IPS-NIHi7 (cell line): Measurements from ENCODE around the gene SNAI3.

Experiments
- DNase-seq: peaks from one replicate; pipeline ENCODE4 v3.0.0; 2012; ENCODE audit warnings: mixed read lengths; ENCODE audit errors: extremely low spot score

The SNAI3 gene

GRCh38 chr16:88705801-88706228 lies 19.5 kb upstream of the SNAI3 start:
- DNase-seq, result peak; percentile 54

- no peak for DNase-seq
Observed at GRCh38 chr16:88705076-88705684, 18.9 kb upstream of the SNAI3 start.

- DNase-seq, result no peak
Observed at GRCh38 chr16:88703486-88704309, 17.4 kb upstream of the SNAI3 start.

DNA sequence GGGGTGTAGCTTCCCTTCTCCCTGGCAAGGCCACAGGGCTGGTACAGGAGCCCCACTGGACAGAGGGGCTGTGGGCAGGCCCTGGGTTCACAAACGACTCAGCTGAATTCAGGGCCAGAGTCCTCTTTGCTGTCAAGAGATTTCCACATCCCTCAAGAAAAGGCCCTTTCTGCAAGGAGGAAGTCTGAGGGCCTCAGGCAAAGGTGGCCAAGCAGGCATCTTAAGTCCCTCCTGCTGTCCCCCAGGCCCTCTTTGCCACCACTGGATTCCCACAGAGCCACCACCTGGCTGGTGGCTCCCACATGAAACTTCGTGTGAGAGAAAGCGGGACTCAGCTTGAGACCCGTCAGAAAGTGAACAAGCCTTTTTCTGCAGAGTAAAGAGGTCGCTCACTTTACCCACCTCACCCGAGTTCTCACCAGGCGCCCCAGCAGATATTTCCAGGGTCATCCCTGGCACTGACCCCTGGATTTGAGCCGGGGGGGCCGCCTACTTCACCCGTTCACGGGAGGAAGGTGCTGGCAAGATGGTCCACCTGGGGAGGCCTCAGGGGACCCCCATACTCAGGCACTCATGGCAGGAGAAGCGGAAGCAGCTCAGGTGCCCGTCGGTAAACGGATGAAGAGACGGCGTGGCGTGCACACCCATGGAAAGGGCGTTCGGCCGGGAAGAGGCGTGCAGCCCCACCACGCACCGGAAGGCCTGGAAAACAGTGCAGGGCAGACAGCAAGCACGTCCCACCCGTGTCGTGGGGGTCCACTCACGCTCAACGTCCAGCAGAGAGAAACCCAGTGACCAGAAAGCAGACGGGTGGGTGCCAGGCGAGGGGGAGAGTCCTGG lies 16.3 kb upstream of the SNAI3 start:
- DNase-seq, result no peak

DNA sequence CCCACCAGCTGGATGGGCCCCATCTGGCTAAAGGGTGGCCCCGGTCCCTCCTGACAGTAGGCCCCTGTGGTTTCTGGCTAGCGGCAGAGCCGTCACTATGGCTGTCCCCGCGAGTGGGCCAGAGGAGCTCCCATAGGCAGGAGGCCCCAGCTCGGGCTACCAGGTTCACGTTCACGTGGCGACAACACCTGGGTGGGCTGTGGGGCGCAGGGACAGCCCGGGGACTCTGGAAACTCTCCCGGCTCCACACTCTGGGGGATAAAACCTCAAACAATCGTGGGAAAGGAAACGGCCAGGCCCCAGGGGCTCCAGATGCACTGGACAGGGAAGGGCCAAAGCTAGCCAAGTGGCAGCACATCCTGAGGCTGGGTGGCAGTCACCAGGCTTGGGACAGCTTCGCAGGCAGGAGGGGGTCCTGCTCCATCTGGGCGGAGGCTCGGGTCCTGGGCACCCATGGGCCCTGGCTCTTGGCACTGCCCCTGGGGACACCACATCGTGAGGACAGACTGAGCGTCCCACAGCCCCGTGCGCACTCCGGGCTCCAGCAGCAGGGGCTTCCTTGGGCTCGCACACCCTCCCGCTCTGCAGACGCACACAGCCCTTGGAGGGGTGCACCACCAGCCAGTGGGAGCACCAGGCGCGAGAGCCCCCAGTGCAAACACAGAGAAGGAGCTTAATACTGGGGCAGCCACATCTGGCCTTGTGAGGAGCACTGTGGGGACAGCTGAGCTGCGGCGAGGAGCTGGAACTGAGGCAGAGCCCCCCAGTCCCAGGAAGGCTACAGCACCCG lies 15.5 kb upstream of the SNAI3 start:
- no peak for DNase-seq

DNA sequence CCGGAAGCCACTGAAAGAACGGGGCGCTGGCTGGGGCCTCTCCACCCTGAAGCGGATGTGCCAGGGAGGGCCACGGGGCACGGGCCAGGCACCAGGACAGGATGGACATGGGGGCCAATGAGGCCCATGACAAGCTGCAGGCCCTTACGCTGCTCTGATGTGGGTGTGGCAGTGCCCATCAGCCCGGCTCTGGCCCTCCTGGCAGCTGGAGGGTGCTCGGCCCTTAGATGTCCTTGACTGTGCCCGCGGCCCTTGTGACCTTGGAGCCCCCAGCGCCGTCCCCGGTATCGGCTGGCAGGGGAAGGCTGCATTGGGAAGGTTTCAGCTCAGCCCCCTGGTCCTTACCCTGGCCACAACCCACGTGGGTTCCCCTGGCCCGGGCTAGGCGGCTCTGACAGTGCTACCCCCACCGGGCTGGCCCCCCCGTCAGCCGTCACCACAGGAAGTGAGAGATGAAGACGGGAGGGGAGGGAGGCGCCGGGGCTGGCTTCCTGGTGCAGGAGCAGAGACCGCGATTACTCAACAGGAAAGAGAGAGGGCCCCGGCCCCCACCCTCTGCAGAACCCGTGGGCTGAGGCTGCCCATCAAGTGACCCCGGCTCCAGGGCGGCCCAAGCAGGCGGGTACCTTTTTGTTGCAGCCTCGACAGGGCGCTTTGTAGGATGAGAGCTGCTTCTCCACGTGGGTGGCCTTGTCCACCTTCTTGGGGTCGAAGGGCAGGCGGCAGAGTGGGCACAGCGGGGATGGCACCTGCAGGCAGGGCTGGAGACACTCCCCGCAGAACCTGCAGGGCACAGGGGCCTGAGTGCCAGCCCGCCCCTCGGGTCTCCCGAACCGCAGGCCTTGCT lies 14.6 kb upstream of the SNAI3 start:
- DNase-seq, result no peak

GRCh38 chr16:88700322-88700635 lies 14.0 kb upstream of the SNAI3 start:
- no peak for DNase-seq

GRCh38 chr16:88699180-88699579 lies 12.9 kb upstream of the SNAI3 start:
- no peak for DNase-seq

DNA sequence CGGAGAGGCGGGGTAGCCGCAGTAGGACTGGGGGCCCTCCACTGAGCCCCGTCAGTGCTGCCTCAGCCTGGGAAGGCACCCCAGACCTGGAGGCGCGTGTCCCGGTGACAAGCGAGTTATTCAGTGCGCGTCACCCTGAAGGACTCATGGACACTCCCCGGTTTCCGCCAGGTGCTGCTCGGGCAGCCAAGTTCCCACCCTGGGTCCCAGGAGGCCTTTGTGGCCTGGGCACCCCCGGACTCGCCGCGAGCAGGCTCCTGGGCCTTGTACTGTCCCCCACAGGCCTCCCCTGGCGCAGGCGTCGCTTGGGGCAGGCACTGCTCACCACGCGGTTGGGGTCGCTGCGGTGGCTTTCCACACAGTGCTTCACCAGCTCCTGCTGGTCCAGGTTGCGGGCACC lies 12.3 kb upstream of the SNAI3 start:
- no peak for DNase-seq

DNA sequence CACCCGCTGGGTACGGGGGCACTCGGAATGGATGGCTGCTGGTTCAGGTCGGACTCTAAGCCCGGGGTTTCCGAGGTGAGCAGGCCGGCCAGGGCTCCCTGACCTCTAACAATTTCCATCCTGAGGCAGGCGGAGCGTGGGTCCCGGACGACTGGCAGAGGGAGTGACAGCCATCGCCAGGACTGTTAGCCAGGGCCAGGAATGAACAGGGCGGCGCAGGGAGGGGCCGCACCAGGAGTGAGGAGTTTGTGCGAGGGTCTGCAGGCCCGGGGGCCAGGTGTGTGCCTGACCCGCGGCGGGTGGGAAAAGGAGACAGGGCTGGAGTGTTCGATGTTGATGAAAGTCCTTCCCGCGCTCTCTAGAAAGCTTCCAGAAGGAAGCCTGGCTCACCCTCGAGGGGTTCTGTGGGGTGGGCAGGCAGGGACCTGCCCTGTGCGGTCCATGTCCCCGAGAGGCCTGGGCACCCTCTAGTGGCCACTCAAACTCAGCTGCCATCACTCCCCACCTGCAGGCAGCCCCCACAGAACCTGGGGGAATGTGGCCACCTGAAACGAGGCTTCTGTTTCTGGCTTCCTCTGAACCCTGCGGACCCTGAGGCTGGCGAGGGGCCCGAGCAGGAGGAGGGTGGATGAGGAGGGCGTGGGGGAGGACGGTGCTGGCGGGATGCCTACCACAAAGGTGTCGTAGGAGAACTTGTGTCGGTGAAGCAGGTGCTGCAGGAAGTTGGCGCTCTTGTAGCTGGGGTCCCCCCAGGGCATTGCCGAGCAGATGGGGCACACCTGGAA lies 11.7 kb upstream of the SNAI3 start:
- peak; percentile 52 for DNase-seq

- no peak for DNase-seq
Observed at GRCh38 chr16:88697116-88697830, 11.0 kb upstream of the SNAI3 start.

DNA sequence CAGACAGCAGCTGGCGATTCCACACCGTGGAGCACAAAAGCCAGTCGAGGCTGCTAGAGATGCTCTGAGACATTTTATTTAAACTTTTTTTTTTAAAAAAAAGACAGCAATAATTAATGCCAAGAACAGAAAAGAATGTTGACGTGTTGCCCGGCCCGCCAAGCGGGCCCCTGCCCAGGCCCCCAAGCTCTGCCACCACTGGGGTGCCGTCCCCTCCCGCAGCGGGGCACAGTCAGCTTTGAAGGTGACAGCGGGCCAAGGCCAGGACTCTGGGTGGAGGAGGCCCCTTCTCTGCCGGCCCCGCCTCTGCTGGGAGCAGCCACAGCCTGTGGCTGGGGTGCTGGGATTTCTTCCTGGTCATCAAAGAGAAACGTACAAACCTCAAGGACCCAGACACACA lies 10.1 kb upstream of the SNAI3 start:
- DNase-seq, result no peak

GRCh38 chr16:88695753-88696152 lies 9.4 kb upstream of the SNAI3 start:
- DNase-seq, result no peak

GRCh38 chr16:88695218-88695617 lies 8.9 kb upstream of the SNAI3 start:
- no peak for DNase-seq

GRCh38 chr16:88694221-88695087 lies 8.1 kb upstream of the SNAI3 start:
- no peak for DNase-seq

DNA sequence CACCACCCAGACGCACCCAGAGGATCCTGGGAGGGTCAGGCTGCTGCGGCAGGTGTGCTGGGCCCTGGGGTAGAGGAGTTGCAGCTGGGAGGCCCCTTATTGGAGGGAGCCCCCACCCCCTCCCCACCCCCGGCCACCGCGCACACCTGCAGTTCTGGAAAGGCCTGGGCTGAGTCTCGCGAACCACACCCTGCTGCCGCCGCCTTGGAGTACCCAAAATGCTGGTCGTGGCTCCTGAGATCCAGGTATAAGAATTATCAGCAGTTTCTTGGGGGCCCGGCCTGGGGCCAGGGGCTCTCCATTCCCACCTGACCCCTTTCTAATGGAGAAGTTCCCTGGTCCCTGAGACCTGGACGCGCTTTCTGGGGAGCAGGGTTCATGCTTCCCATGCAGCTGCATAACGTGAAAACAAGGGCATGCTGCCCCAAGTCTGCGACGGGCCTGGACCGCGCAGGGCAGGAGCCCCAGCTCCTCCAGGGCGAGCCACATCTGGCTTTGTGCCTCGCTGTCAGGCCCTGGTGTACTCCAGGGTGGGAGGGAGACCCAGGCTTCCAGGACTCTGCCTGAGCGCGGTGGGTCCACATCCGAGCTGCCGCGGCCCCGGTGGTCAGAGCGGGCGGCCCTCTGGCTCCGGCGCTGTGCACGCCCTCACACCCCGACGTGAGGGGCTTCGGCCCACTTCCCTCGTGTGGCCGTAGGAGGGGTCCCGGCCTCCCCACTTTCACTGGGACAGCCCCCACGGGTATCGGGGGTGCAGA lies 7.3 kb upstream of the SNAI3 start:
- no peak for DNase-seq

- no peak for DNase-seq
Observed at GRCh38 chr16:88692861-88693260, 6.6 kb upstream of the SNAI3 start.
